HFFc6 (cell line): ENCODE results near the gene HIBADH. TPM values are rescaled to one million over a fixed set of nuclear protein-coding genes. Genes with fewer than 3 reads are reported as not detected.
"Not testable (repeated sequence)": the region's sequence is repeated elsewhere in the genome, so short reads cannot be mapped to it uniquely, and the experiment has no call there.

Source experiments
- DNase-seq: peaks from one replicate; pipeline ENCODE4 v3.0.0-alpha.2; 2018
- H3K27ac Mint-ChIP-seq: 2 replicates; pipeline ENCODE4 v1.8.0; 2020; ENCODE audit warnings: mild to moderate bottlenecking, mixed read lengths
- H3K27me3 Mint-ChIP-seq: 2 replicates; pipeline ENCODE4 v1.8.0; 2021; ENCODE audit warnings: mild to moderate bottlenecking, moderate library complexity, mixed read lengths; ENCODE audit not compliant: insufficient read depth
- H3K36me3 Mint-ChIP-seq: 2 replicates; pipeline ENCODE4 v1.8.0; 2021; ENCODE audit warnings: low read depth, mixed read lengths
- H3K4me1 Mint-ChIP-seq: 2 replicates; pipeline ENCODE4 v1.8.0; 2020; ENCODE audit warnings: low read depth, mixed read lengths
- H3K4me3 Mint-ChIP-seq: 2 replicates; pipeline ENCODE4 v1.8.0; 2020; ENCODE audit warnings: mild to moderate bottlenecking, moderate library complexity, mixed read lengths
- H3K9me3 Mint-ChIP-seq: 2 replicates; pipeline ENCODE4 v1.8.0; 2020; ENCODE audit warnings: mild to moderate bottlenecking, mixed read lengths
- total RNA-seq, 6 experiments: library from RNA; stranded (reverse); fragmentation: NEBNext Ultra II Directional; extraction: Animal tissue kit (Norgen Biotek cat#: 25700); gene quantifications; 2 replicates in 1 of 6; 3 replicates in 5 of 6; pipeline ENCODE4 v1.2.3, GENCODE V29; 2021
- TF ChIP-seq, protein P1 (sequence below): fragments of 200-600 bp; sonication (generic); IDR thresholded peaks from 2 replicates; pipeline ENCODE4 v1.5.0; 2021; ENCODE audit warnings: antibody characterized with exemption, mild to moderate bottlenecking

HIBADH gene
- total RNA-seq, 6 experiments from 2014 or later, result 43.6 to 55.6 (median 47.3) TPM

DNA sequence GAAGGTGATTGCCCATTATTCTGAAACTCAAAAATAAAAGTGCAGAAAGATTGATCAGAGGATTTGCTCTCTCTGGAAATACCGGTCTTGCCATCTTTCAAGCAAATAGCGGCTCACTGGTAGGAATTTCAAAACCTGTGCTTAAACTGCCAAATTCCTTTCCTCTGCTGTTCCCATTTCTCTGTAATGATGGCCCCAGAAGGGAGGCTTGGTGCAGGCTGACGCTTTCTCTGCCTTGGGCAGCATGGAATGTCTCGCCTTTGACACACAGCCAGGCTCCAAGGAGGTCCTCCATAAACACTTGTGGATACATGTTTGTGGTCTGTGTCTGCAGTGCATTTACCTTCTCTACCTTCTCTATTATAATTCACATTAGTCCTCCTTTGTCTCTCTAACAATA lies 146.8 kb downstream of the HIBADH start:
- no peaks in the 10 kb centered on the region for H3K9me3 Mint-ChIP-seq
- no peak overlapping the region for H3K4me3 Mint-ChIP-seq
- DNase-seq, result no peak
- TF ChIP-seq, protein P1, sequence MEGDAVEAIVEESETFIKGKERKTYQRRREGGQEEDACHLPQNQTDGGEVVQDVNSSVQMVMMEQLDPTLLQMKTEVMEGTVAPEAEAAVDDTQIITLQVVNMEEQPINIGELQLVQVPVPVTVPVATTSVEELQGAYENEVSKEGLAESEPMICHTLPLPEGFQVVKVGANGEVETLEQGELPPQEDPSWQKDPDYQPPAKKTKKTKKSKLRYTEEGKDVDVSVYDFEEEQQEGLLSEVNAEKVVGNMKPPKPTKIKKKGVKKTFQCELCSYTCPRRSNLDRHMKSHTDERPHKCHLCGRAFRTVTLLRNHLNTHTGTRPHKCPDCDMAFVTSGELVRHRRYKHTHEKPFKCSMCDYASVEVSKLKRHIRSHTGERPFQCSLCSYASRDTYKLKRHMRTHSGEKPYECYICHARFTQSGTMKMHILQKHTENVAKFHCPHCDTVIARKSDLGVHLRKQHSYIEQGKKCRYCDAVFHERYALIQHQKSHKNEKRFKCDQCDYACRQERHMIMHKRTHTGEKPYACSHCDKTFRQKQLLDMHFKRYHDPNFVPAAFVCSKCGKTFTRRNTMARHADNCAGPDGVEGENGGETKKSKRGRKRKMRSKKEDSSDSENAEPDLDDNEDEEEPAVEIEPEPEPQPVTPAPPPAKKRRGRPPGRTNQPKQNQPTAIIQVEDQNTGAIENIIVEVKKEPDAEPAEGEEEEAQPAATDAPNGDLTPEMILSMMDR, result no peak
- H3K36me3 Mint-ChIP-seq, result no peaks in the 10 kb centered on the region
- no peaks in the 10 kb centered on the region for H3K4me1 Mint-ChIP-seq
- no peaks in the 10 kb centered on the region for H3K27me3 Mint-ChIP-seq
- H3K27ac Mint-ChIP-seq, result no peak overlapping the region

DNA sequence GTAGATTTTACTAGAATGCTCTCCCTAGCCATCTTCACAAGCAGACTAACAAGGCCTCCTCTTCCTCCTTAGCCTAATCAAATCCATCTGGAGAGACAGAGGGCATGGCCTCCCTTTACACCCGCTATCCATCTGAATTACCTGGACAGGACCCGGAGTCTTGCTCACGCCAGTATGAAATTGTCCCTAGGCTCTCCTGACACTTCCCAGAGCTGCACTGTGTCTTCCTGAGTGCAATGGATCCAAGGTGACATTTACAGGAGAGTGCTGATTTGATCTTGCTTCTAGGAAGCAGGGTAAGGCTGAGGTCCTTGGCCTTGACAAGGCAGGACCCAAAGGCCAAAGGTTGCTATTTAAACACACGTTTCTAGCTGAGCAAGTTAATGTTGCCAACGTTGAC lies 147.8 kb downstream of the HIBADH start:
- no peak overlapping the region for H3K4me3 Mint-ChIP-seq
- no peaks in the 10 kb centered on the region for H3K27me3 Mint-ChIP-seq
- H3K9me3 Mint-ChIP-seq, result no peaks in the 10 kb centered on the region

DNA sequence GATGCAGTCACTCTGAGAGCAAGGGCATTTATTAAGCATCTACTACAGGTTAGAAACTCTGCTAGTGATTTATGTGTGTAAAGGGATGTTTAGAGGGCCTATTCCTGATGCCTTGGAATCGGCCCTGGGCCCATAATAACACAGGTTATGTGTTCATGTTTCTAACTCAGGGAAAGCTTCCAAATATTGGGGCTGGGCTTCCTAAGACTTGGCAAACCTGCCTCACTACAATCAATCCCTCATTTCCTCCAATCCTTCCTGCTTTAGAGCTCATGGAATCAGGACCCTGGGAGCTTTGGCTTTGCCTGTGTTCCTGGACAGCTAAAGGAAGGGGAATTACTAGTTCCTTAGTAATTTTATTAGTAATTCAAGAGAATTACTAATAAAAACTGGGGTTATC lies 148.8 kb downstream of the HIBADH start:
- no peak for DNase-seq
- Mint-ChIP-seq H3K4me3 (no peak overlapping the region), H3K9me3 (no peaks in the 10 kb centered on the region), H3K27ac (no peak overlapping the region), H3K27me3 (no peaks in the 10 kb centered on the region), H3K36me3 (no peaks in the 10 kb centered on the region), H3K4me1 (no peaks in the 10 kb centered on the region)
- TF ChIP-seq, protein P1, result no peak

More for the DNA sequence above, 147.8 kb downstream of the HIBADH start:
- no peaks in the 10 kb centered on the region for H3K36me3 Mint-ChIP-seq
- TF ChIP-seq, protein P1, result no peak
- no peak overlapping the region for H3K27ac Mint-ChIP-seq
- DNase-seq, result no peak
- H3K4me1 Mint-ChIP-seq, result no peaks in the 10 kb centered on the region

DNA sequence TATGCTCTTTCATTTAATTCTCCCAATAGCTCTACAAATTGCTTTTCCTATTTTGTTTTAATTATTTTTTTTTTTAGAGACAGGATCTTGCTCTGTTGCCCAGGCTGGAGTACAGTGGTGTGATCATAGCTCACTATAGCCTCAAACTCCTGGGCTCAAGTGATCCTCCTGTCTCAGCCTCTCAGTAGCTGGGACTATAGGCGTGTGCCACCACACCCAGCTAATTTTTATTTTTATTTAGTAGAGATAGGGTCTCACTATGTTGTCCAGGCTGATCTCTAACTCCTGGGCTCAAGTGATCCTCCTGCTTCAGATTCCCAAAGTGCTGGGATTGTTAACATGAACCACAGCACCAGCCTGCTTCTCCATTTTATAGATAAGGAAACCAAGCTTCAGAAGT lies 151.3 kb downstream of the HIBADH start:
- H3K4me1 Mint-ChIP-seq, H3K9me3 Mint-ChIP-seq, DNase-seq, H3K27ac Mint-ChIP-seq, H3K4me3 Mint-ChIP-seq, H3K27me3 Mint-ChIP-seq, H3K36me3 Mint-ChIP-seq: not testable (repeated sequence)

DNA sequence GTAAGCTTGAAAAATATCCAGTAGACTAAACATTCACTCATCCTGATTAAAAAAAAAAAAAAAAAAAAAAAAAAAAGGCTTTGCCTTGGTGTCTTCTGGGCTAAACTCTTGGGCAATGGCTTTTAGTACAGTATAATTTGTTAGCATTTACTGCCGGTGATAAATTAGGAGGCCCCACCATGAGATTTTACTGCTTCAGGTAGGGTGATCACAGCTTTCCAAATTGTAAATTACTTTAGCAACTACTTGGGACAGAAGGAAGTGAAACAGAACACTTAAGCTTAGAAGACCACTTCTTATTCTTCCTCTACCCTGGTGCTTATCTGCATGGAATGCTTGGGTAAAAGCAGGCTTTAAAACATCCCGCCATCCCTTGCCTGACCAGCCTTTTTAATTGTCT lies 152.1 kb downstream of the HIBADH start:
- TF ChIP-seq, protein P1, result no peak
- no peaks in the 10 kb centered on the region for H3K4me1 Mint-ChIP-seq
- peaks cover 7% of the 10 kb centered on the region for H3K27me3 Mint-ChIP-seq
- no peaks in the 10 kb centered on the region for H3K9me3 Mint-ChIP-seq
- DNase-seq, result no peak
- no peak overlapping the region for H3K27ac Mint-ChIP-seq
- no peak overlapping the region for H3K4me3 Mint-ChIP-seq
- no peaks in the 10 kb centered on the region for H3K36me3 Mint-ChIP-seq

DNA sequence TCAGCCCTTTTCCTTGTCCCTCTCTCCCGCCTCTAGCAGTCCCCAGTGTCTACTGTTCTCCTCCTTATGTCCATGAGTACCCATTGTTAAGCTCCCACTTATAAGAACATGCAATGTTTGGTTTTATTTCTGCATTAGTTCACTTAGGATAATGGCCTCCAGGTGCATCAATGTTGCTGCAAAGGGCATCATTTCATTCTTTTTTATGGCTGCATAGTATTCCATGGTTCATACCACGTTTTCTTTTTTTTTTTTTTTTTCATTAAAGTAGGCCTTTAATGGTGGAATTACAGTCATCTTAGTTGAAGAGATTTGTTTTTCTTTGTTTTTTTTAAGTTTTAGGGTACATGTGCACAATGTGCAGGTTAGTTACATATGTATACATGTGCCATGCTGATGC lies 160.8 kb downstream of the HIBADH start:
- H3K9me3 Mint-ChIP-seq, H3K4me3 Mint-ChIP-seq, H3K4me1 Mint-ChIP-seq, H3K36me3 Mint-ChIP-seq, H3K27ac Mint-ChIP-seq, H3K27me3 Mint-ChIP-seq, DNase-seq: not testable (repeated sequence)

DNA sequence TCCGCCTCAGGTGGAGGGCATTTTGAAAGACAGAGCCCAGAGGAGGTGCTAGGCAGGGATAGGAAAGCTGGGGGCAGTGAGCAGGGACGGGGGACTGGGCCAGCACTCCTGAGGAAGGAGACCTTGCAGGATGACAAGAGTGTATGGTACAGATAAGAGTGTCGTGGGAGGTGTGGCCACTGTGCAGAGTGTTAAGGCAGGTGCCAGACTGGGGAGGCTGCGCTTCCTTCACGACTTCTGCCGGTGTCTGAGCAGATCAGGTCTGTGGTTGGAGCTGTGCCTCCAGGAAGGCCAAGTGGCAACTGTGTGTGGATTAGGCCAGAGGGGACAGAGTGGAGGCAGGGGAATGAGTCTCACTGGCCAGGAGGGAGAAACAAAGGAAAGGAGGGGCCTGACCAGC lies 161.7 kb downstream of the HIBADH start:
- no peaks in the 10 kb centered on the region for H3K9me3 Mint-ChIP-seq
- TF ChIP-seq, protein P1, result no peak
- H3K4me1 Mint-ChIP-seq, result no peaks in the 10 kb centered on the region
- H3K27me3 Mint-ChIP-seq, result peaks cover 2% of the 10 kb centered on the region
- H3K36me3 Mint-ChIP-seq, result no peaks in the 10 kb centered on the region
- H3K27ac Mint-ChIP-seq, result no peak overlapping the region
- no peak for DNase-seq
- no peak overlapping the region for H3K4me3 Mint-ChIP-seq
